Right atrium auricular region (tissue), 2 donors: ENCODE measurements around the gene ADCY1. TPM values are rescaled to one million over a fixed set of nuclear protein-coding genes. Genes with fewer than 3 reads are reported as not detected.

Source experiments
- DNase-seq: peaks from one replicate; pipeline ENCODE4 v3.0.0-alpha.2; 2019; ENCODE audit warnings: low spot score
- H3K27ac ChIP-seq, 2 donors: fragments of 200-600 bp; sonication (generic); 1 replicate in 1 of 2; 2 replicates in 1 of 2; pipeline ENCODE4 v1.5.1; 2016 to 2019
- H3K27me3 ChIP-seq, 2 donors: fragments of 200-600 bp; sonication (generic); one replicate each; pipeline versions ENCODE4 v1.5.1 to v1.6.0; 2017 to 2019
- H3K36me3 ChIP-seq: fragments of 200-600 bp; sonication (generic); one replicate; pipeline ENCODE4 v1.5.1; 2016
- H3K4me1 ChIP-seq, 2 donors: fragments of 200-600 bp; sonication (generic); one replicate each; pipeline versions ENCODE4 v1.5.1 to v1.6.0; 2017 to 2019
- H3K4me3 ChIP-seq, 2 donors: fragments of 200-600 bp; sonication (generic); 1 replicate in 1 of 2; 2 replicates in 1 of 2; pipeline ENCODE4 v1.5.1; 2017 to 2019; ENCODE audit warnings: mild to moderate bottlenecking in 1 of 2, moderate library complexity in 1 of 2
- H3K9me3 ChIP-seq, 2 donors: fragments of 200-600 bp; sonication (generic); one replicate each; pipeline ENCODE4 v1.5.1; 2019
- CTCF ChIP-seq, 2 donors: fragments of 200-600 bp; sonication (generic); IDR thresholded peaks; one replicate each; pipeline ENCODE4 v1.5.1; 2019; ENCODE audit warnings: antibody characterized with exemption in 2 of 2
- total RNA-seq, 2 donors: library from RNA; depleted of rRNA; stranded (reverse); fragments of >200 nt; gene quantifications; one replicate each; pipeline ENCODE4 v1.1.0, GENCODE V29; 2016

The ADCY1 gene
- total RNA-seq, 2 donors from 2014 or later = 2.4 to 3.2 TPM

GRCh38 chr7:45670717-45671116 is 96.5 kb downstream of the ADCY1 start:
- Histone ChIP-seq H3K4me3 (no peak overlapping the region), H3K27ac (no peak overlapping the region), H3K9me3 (no peaks in the 10 kb centered on the region), H3K36me3 (no peaks in the 10 kb centered on the region), H3K27me3 (no peaks in the 10 kb centered on the region), H3K4me1 (no peaks in the 10 kb centered on the region)
- no peak for TF ChIP-seq CTCF (IDR thresholded peaks at IDR 0.05)
- DNase-seq = peak; percentile 38

GRCh38 chr7:45677311-45677900 is 103.2 kb downstream of the ADCY1 start:
- Histone ChIP-seq H3K9me3 (no peaks in the 10 kb centered on the region), H3K4me3 (no peak overlapping the region), H3K27me3 (no peaks in the 10 kb centered on the region), H3K27ac (no peak overlapping the region), H3K36me3 (no peaks in the 10 kb centered on the region), H3K4me1 (no peaks in the 10 kb centered on the region)
- no peak for DNase-seq
- no peak for TF ChIP-seq CTCF (IDR thresholded peaks at IDR 0.05)

- Histone ChIP-seq H3K27me3 (no peaks in the 10 kb centered on the region), H3K4me1 (no peaks in the 10 kb centered on the region), H3K9me3 (no peaks in the 10 kb centered on the region), H3K4me3 (no peak overlapping the region), H3K27ac (no peak overlapping the region), H3K36me3 (no peaks in the 10 kb centered on the region)
- TF ChIP-seq CTCF (IDR thresholded peaks at IDR 0.05) = no peak
- DNase-seq = peak; percentile 23
Measured at GRCh38 chr7:45679516-45679915, 105.3 kb downstream of the ADCY1 start.

GRCh38 chr7:45680776-45681175 is 106.6 kb downstream of the ADCY1 start:
- H3K36me3 ChIP-seq = no peaks in the 10 kb centered on the region
- no peak overlapping the region for H3K4me3 ChIP-seq
- no peaks in the 10 kb centered on the region for H3K9me3 ChIP-seq
- H3K27me3 ChIP-seq = no peaks in the 10 kb centered on the region
- H3K4me1 ChIP-seq = no peaks in the 10 kb centered on the region
- no peak overlapping the region for H3K27ac ChIP-seq
- no peak for TF ChIP-seq CTCF (IDR thresholded peaks at IDR 0.05)
- peak; percentile 30 for DNase-seq

GRCh38 chr7:45681596-45682357 is 107.6 kb downstream of the ADCY1 start:
- no peaks in the 10 kb centered on the region for H3K9me3 ChIP-seq
- H3K27me3 ChIP-seq = no peaks in the 10 kb centered on the region
- DNase-seq = peak; percentile 40
- H3K4me3 ChIP-seq = no peak overlapping the region
- no peaks in the 10 kb centered on the region for H3K4me1 ChIP-seq
- no peak for TF ChIP-seq CTCF (IDR thresholded peaks at IDR 0.05)
- no peak overlapping the region for H3K27ac ChIP-seq
- no peaks in the 10 kb centered on the region for H3K36me3 ChIP-seq
